GM12878 (cell line): ENCODE measurements around the gene RNF25. TPM values are rescaled to one million over a fixed set of nuclear protein-coding genes. Genes with fewer than 3 reads are reported as not detected.

Experiments
- CEBPB ChIP-seq, 2 experiments: fragments of 150-350 bp in 1 of 2; IDR thresholded peaks; 2 replicates each; pipeline ENCODE4 v1.6.1; 2012 to 2014; ENCODE audit warnings: low read depth in 2 of 2, low read length in 2 of 2, borderline replicate concordance in 1 of 2, inconsistent platforms in 1 of 2
- CREM ChIP-seq: IDR thresholded peaks from 2 replicates; pipeline ENCODE4 v1.6.1; 2014; ENCODE audit warnings: antibody characterized with exemption, low read depth
- FOXK2 ChIP-seq: fragments of 450-650 bp; IDR thresholded peaks from 2 replicates; pipeline ENCODE4 v1.6.1; 2017; ENCODE audit warnings: mild to moderate bottlenecking, moderate library complexity
- IRF4 ChIP-seq: IDR thresholded peaks from 2 replicates; pipeline ENCODE4 v1.6.1; 2011; ENCODE audit warnings: low read depth, low read length
- MEF2A ChIP-seq: IDR thresholded peaks from 2 replicates; pipeline ENCODE4 v1.6.1; 2011; ENCODE audit warnings: low read depth, mild to moderate bottlenecking, low read length, moderate library complexity; ENCODE audit not compliant: insufficient read depth
- MEF2B ChIP-seq: fragments of 450-650 bp; IDR thresholded peaks from 2 replicates; pipeline ENCODE4 v1.6.1; 2018; ENCODE audit warnings: mild to moderate bottlenecking, moderate library complexity; ENCODE audit not compliant: partially characterized antibody, poor library complexity, severe bottlenecking
- MTA2 ChIP-seq: fragments of 450-650 bp; IDR thresholded peaks from 2 replicates; pipeline ENCODE4 v1.6.1; 2016; ENCODE audit warnings: low read depth, mild to moderate bottlenecking, moderate library complexity
- MYB ChIP-seq: fragments of 150-350 bp; IDR thresholded peaks from 2 replicates; pipeline ENCODE4 v1.6.1; 2014; ENCODE audit warnings: mild to moderate bottlenecking, low read depth, low read length, borderline replicate concordance
- NKRF ChIP-seq: fragments of 450-650 bp; conservative IDR thresholded peaks from 2 replicates; pipeline ENCODE4 v1.6.1; 2017; ENCODE audit warnings: mild to moderate bottlenecking, moderate library complexity
- POU2F2 ChIP-seq: IDR thresholded peaks from 3 replicates; pipeline ENCODE4 v1.6.1; 2011; ENCODE audit warnings: low read depth, mild to moderate bottlenecking, low read length, borderline replicate concordance
- RELB ChIP-seq: fragments of 450-650 bp; IDR thresholded peaks from 2 replicates; pipeline ENCODE4 v1.6.1; 2017; ENCODE audit warnings: low read depth, mild to moderate bottlenecking, moderate library complexity
- SMAD1 ChIP-seq: fragments of 450-650 bp; IDR thresholded peaks from 2 replicates; pipeline ENCODE4 v1.6.1; 2018; ENCODE audit warnings: mild to moderate bottlenecking, low read depth; ENCODE audit not compliant: partially characterized antibody
- TAF1 ChIP-seq: IDR thresholded peaks from 2 replicates; pipeline ENCODE4 v1.6.1; 2011; ENCODE audit warnings: mild to moderate bottlenecking, low read depth, low read length, borderline replicate concordance
- TCF7 ChIP-seq: IDR thresholded peaks from 2 replicates; pipeline ENCODE4 v1.6.1; 2014; ENCODE audit warnings: antibody characterized with exemption, borderline replicate concordance
- USF2 ChIP-seq: IDR thresholded peaks from 2 replicates; pipeline ENCODE4 v1.6.1; 2011; ENCODE audit warnings: low read depth, low read length, improper control_type of control experiment, borderline replicate concordance
- ZBTB4 ChIP-seq: fragments of 450-650 bp; formaldehyde crosslinking; IDR thresholded peaks from 2 replicates; pipeline ENCODE4 v1.4.0; 2022; ENCODE audit warnings: mild to moderate bottlenecking, moderate library complexity
- ZNF274 ChIP-seq: IDR thresholded peaks from one replicate; pipeline ENCODE4 v1.8.0; 2011; ENCODE audit not compliant: insufficient read length, insufficient read depth
- ZNF384 ChIP-seq: IDR thresholded peaks from 2 replicates; pipeline ENCODE4 v1.6.1; 2012; ENCODE audit warnings: low read depth, mild to moderate bottlenecking, low read length, improper control_type of control experiment, borderline replicate concordance
- polyA plus RNA-seq, 11 experiments: library from polyadenylated mRNA; depleted of rRNA in 4 of 11; unstranded in 6 of 11; stranded (reverse) in 5 of 11; fragments of >200 nt; fragmentation: Nextera tagmentation in 4 of 11; fragmentation: Illumina TruSeq in 1 of 11; extraction: Ambion mirVana in 4 of 11; extraction: Trizol in 1 of 11; gene quantifications; 1 replicate in 1 of 11; 2 replicates in 10 of 11; pipeline versions ENCODE4 v1.2.1 to v1.2.3, GENCODE V29; 2011 to 2016; ENCODE audit warnings: inconsistent platforms in 2 of 11, missing spikeins in 2 of 11, low read depth in 1 of 11
- total RNA-seq, 4 experiments: library from RNA; depleted of rRNA in 3 of 4; stranded (reverse); fragments of >200 nt in 3 of 4; fragmentation: Illumina TruSeq in 1 of 4; extraction: Trizol in 1 of 4; gene quantifications; 2 replicates each; pipeline versions ENCODE4 v1.2.1 to v1.2.3, GENCODE V29; 2013 to 2021

The RNF25 gene
- total and polyA plus RNA-seq, 10 of the 15 experiments (the other 5 are each of a cell fraction or from before 2014, with no cell fraction given): 1.3 to 70.4 (median 28.4) TPM

- peak; percentile 90 for TF ChIP-seq TCF7
- no peak for TF ChIP-seq ZBTB4 (CRISPR knock-in tag)
- no peak for TF ChIP-seq FOXK2
- no peak for TF ChIP-seq MEF2B
- no peak for TF ChIP-seq SMAD1
- no peak for TF ChIP-seq MYB
- TF ChIP-seq TAF1: no peak
- TF ChIP-seq NKRF: peak; percentile 77; the same call in 1 of the 2 replicates
- no peak for TF ChIP-seq ZNF274
- 0 out of 2 replicates have a peak, but pooled peaks have one; percentile 15 for TF ChIP-seq MEF2A
- no peak for TF ChIP-seq IRF4
- TF ChIP-seq ZNF384: no peak
- no peak for TF ChIP-seq CEBPB (IDR thresholded peaks at IDR 0.05; ENCODE audit: borderline replicate concordance in 1 of 2, low read depth in 2 of 2, low read length in 2 of 2)
- TF ChIP-seq POU2F2: peak; percentile 56; the same call in 1 of the 3 replicates
- TF ChIP-seq RELB: peak; percentile 82
- peak; percentile 65 for TF ChIP-seq CREM
- no peak for TF ChIP-seq MTA2
- no peak; the same call in 1 of the 2 replicates for TF ChIP-seq USF2
Measured at GRCh38 chr2:218659258-218659987, 12.4 kb downstream of the RNF25 start, which contains the start of the genes BCS1L and ZNF142 (continued).
